ENCODE results near the gene NCAPH2. TPM values are rescaled to one million over a fixed set of nuclear protein-coding genes. Genes with fewer than 3 reads are reported as not detected.
A peak's percentile ranks its signal among the peaks of the same experiment; 100 is the strongest.

NCAPH2 gene
- total and polyA plus RNA-seq, 2 of the 8 experiments (the other 6 are each of a cell fraction or from before 2014, with no cell fraction given): 62.2 to 81.6 TPM

DNA sequence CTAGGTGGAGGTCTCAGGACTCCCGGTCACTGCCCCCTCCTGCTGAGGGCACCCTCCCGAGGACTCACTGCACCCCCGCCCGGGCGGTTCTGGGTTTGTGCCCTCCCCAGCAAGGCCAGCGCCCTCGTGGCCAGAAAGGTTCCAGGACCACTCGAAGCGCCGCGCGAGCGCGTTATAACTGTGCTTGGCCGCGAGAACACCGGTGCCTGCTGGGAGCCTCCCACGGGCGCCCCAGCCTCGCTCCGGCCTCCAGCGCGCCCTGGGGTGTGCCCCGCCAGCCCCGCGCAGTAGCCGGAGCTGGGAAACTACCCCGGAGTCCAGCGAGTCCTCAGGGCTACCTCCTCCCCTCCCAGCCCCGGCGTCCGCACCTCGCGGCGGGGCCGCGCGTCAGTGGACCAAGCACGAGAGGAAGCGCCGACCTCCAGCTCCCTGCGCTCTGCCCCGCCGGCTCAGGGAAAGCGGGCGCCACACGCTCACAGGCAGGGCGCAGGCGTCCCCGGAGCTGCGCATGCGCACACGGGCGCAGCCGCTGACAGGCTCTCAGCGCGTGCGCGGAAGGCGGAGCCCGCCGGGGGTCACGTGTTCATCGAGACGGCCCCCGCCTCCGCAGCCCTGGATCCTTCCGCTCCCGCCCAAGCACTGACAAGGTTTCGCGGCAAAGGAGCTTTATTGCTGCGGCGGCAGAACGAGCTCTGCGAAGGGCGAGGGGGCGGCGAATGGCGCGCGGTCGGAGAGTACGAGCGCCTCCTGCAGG, 17.3 kb downstream of the NCAPH2 start, which contains the start of gene SCO2 (continued):
- peak in 1 of 2 experiments; percentile 73; a peak in 2 of 4 replicates for TF ChIP-seq SIN3A (conservative IDR thresholded peaks at IDR 0.05 in 1 of 2, IDR thresholded peaks at IDR 0.05 in 1 of 2; ENCODE audit: low read depth in 1 of 2, low read length in 2 of 2)
- TF ChIP-seq, protein P1, sequence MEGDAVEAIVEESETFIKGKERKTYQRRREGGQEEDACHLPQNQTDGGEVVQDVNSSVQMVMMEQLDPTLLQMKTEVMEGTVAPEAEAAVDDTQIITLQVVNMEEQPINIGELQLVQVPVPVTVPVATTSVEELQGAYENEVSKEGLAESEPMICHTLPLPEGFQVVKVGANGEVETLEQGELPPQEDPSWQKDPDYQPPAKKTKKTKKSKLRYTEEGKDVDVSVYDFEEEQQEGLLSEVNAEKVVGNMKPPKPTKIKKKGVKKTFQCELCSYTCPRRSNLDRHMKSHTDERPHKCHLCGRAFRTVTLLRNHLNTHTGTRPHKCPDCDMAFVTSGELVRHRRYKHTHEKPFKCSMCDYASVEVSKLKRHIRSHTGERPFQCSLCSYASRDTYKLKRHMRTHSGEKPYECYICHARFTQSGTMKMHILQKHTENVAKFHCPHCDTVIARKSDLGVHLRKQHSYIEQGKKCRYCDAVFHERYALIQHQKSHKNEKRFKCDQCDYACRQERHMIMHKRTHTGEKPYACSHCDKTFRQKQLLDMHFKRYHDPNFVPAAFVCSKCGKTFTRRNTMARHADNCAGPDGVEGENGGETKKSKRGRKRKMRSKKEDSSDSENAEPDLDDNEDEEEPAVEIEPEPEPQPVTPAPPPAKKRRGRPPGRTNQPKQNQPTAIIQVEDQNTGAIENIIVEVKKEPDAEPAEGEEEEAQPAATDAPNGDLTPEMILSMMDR (IDR thresholded peaks at IDR 0.05; ENCODE audit: control extremely low read depth in 1 of 3, insufficient read depth in 1 of 3, low read depth in 1 of 3, low read length in 3 of 3): peak in 2 of 3 experiments; percentile 49 to 52; a peak in 3 of 4 replicates
- TF ChIP-seq EP300 (IDR thresholded peaks at IDR 0.05; ENCODE audit: borderline replicate concordance in 1 of 2, low read depth in 2 of 2, low read length in 2 of 2): no peak
- TF ChIP-seq TBP (IDR thresholded peaks at IDR 0.05; ENCODE audit: low read depth, low read length): peak; percentile 57; the same call in 1 of the 2 replicates
- TF ChIP-seq BACH1 (IDR thresholded peaks at IDR 0.05; ENCODE audit: low read length): no peak
- no peak for TF ChIP-seq SP1 (IDR thresholded peaks at IDR 0.05; ENCODE audit: low read depth, low read length)
- peak; percentile 93 for TF ChIP-seq NRF1 (IDR thresholded peaks at IDR 0.05; ENCODE audit: low read depth, low read length)

Measured in H1 (cell line).